GM19043 (cell line): Measurements from ENCODE around the gene LYST.

Source experiments
- ATAC-seq: cut with Tn5 transposase; IDR thresholded peaks from one replicate; pipeline ENCODE4 v1.9.1; 2021; ENCODE audit warnings: low read depth; ENCODE audit not compliant: unreplicated experiment

The LYST gene

GRCh38 chr1:235722858-235723257 lies 143.8 kb downstream of the LYST start:
- no peak for ATAC-seq

- no peak for ATAC-seq
Measured at GRCh38 chr1:235721982-235722381, 144.7 kb downstream of the LYST start.

- no peak for ATAC-seq
Measured at GRCh38 chr1:235720544-235720943, 146.2 kb downstream of the LYST start.

- no peak for ATAC-seq
Measured at GRCh38 chr1:235714205-235714897, 152.4 kb downstream of the LYST start.

- ATAC-seq, result no peak
Measured at GRCh38 chr1:235712812-235713211, 153.9 kb downstream of the LYST start.

- ATAC-seq, result no peak
Measured at GRCh38 chr1:235710687-235711086, 156.0 kb downstream of the LYST start.

- ATAC-seq, result no peak
Measured at GRCh38 chr1:235709018-235709417, 157.7 kb downstream of the LYST start.

GRCh38 chr1:235708390-235708962 lies 158.2 kb downstream of the LYST start:
- no peak for ATAC-seq

- no peak for ATAC-seq
Measured at GRCh38 chr1:235703506-235703905, 163.2 kb downstream of the LYST start.

GRCh38 chr1:235702412-235702811 lies 164.3 kb downstream of the LYST start:
- ATAC-seq, result no peak

- ATAC-seq, result no peak
Measured at GRCh38 chr1:235697508-235697907, 169.2 kb downstream of the LYST start.

- ATAC-seq, result no peak
Measured at GRCh38 chr1:235689356-235689755, 177.3 kb downstream of the LYST start.

GRCh38 chr1:235688096-235688495 lies 178.6 kb downstream of the LYST start:
- no peak for ATAC-seq

GRCh38 chr1:235683653-235684052 lies 183.1 kb downstream of the LYST start:
- ATAC-seq, result no peak

GRCh38 chr1:235682216-235682615 lies 184.5 kb downstream of the LYST start:
- ATAC-seq, result no peak

- ATAC-seq, result no peak
Measured at GRCh38 chr1:235679644-235680043, 187.1 kb downstream of the LYST start.

- ATAC-seq, result no peak
Measured at GRCh38 chr1:235679005-235679404, 187.7 kb downstream of the LYST start.

GRCh38 chr1:235675152-235675890 lies 191.4 kb downstream of the LYST start:
- no peak for ATAC-seq

GRCh38 chr1:235673981-235674380 lies 192.7 kb downstream of the LYST start:
- ATAC-seq, result no peak

GRCh38 chr1:235671992-235672391 lies 194.7 kb downstream of the LYST start:
- ATAC-seq, result no peak

GRCh38 chr1:235670157-235670776 lies 196.4 kb downstream of the LYST start:
- no peak for ATAC-seq
